ENCODE measurements around the gene ARPC2.

DNA sequence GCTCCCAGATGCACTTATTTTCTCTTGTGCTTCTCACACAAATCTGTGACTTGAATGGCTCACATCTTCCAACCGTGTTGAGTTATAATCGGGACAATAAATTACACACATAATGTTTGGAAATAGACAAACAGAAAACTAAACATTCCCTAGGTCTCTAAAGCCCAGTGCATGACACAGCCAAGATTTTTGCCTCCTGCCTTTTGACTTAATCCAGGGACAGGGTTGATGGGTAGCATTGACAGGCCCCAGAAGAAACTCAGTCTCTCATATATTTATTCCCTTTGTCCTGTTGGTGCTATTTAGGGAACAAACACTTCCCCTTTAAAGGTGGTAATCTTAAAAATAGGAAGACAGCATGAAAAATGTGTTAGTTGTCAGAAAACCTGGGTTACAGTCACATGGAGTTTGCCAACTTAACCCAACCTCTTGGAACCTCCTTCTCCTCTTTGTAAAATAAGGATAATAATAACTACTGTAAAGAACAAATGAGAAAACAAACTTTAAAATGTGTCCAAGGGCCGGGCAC lies 24.0 kb upstream of the ARPC2 start:
- no peak for TF ChIP-seq EZH2 (IDR thresholded peaks at IDR 0.05; ENCODE audit: borderline replicate concordance)
- TF ChIP-seq, protein P1, sequence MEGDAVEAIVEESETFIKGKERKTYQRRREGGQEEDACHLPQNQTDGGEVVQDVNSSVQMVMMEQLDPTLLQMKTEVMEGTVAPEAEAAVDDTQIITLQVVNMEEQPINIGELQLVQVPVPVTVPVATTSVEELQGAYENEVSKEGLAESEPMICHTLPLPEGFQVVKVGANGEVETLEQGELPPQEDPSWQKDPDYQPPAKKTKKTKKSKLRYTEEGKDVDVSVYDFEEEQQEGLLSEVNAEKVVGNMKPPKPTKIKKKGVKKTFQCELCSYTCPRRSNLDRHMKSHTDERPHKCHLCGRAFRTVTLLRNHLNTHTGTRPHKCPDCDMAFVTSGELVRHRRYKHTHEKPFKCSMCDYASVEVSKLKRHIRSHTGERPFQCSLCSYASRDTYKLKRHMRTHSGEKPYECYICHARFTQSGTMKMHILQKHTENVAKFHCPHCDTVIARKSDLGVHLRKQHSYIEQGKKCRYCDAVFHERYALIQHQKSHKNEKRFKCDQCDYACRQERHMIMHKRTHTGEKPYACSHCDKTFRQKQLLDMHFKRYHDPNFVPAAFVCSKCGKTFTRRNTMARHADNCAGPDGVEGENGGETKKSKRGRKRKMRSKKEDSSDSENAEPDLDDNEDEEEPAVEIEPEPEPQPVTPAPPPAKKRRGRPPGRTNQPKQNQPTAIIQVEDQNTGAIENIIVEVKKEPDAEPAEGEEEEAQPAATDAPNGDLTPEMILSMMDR (IDR thresholded peaks at IDR 0.05; ENCODE audit: poor library complexity) = no peak

All from hepatocyte (in vitro differentiated cells).